ENCODE measurements around the gene RHOXF2B. TPM values are rescaled to one million over a fixed set of nuclear protein-coding genes. Genes with fewer than 3 reads are reported as not detected.

RHOXF2B gene
- polyA plus RNA-seq, 3 donors = 0.05 TPM; not detected in 2

GRCh38 chrX:120120223-120120622 is 42.7 kb upstream of the RHOXF2B start:
- no peak overlapping the region for H3K9ac ChIP-seq (ENCODE audit: insufficient read depth, low read length, poor library complexity, severe bottlenecking)
- no peak overlapping the region for H3K27ac Mint-ChIP-seq
- peaks cover 0 to 8% (median 2%) of the 10 kb centered on the region in 3 donors for H3K27me3 Mint-ChIP-seq (ENCODE audit: low read depth in 3 of 3)
- intact Hi-C loops (cut with micrococcal nuclease) = no loop called here
- peaks cover 0 to 8% (median 1%) of the 10 kb centered on the region in 7 donors for H3K9me3 Mint-ChIP-seq
- H3K4me1 Mint-ChIP-seq = peaks cover 5% of the 10 kb centered on the region
- no peak overlapping the region for H3K4me3 ChIP-seq (replicated peaks in 1 of 3; ENCODE audit: low read depth in 2 of 3, low read length in 3 of 3)
- H3K36me3 Mint-ChIP-seq = no peaks in the 10 kb centered on the region
- no peak for TF ChIP-seq CTCF (IDR thresholded peaks at IDR 0.05)
- no peak overlapping the region for H2AFZ ChIP-seq (ENCODE audit: insufficient read depth, low read depth, low read length, poor library complexity, severe bottlenecking)
- no peak for DNase-seq
- H3K9me3 ChIP-seq (replicated peaks in 1 of 2; ENCODE audit: control insufficient read depth in 1 of 2, insufficient read depth in 1 of 2, low read length in 2 of 2) = peaks cover 0 to 3% of the 10 kb centered on the region in 2 donors
- no peaks in the 10 kb centered on the region for H3K27me3 ChIP-seq (ENCODE audit: control insufficient read depth in 2 of 2, insufficient read depth in 2 of 2, low read length in 2 of 2)
- H3K79me2 ChIP-seq (ENCODE audit: insufficient read depth, low read length) = no peaks in the 10 kb centered on the region
- no peaks in the 10 kb centered on the region for H4K20me1 ChIP-seq (ENCODE audit: insufficient read depth, low read length)
- no peak overlapping the region for H3K4me3 Mint-ChIP-seq
- 96% methylated on average over 6 of the region's 12 CpGs for WGBS (ENCODE audit: insufficient coverage)
- H3K27ac ChIP-seq (ENCODE audit: low read depth in 1 of 2, low read length in 2 of 2) = no peak overlapping the region
- no peak overlapping the region for H3K4me2 ChIP-seq (replicated peaks; ENCODE audit: extremely low read depth, low read length, poor library complexity, severe bottlenecking)
- H3K4me1 ChIP-seq (ENCODE audit: control insufficient read depth in 1 of 2, insufficient read depth in 2 of 2, low read length in 2 of 2) = no peaks in the 10 kb centered on the region
- no peaks in the 10 kb centered on the region for H3K36me3 ChIP-seq (replicated peaks in 1 of 2; ENCODE audit: control insufficient read depth in 1 of 2, insufficient read depth in 2 of 2, low read length in 2 of 2)

- Mint-ChIP-seq H3K27me3 (ENCODE audit: low read depth in 3 of 3) (peaks cover 0 to 10% (median 2%) of the 10 kb centered on the region in 3 donors), H3K36me3 (no peaks in the 10 kb centered on the region), H3K27ac (no peak within 1 kb of the TSS), H3K4me1 (no peaks in the 10 kb centered on the region), H3K4me3 (no peak within 1 kb of the TSS), H3K9me3 (peaks cover 0 to 7% (median 0%) of the 10 kb centered on the region in 7 donors)
- Histone ChIP-seq H3K4me3 (replicated peaks in 1 of 3; ENCODE audit: low read depth in 2 of 3, low read length in 3 of 3) (no peak within 1 kb of the TSS), H3K9ac (ENCODE audit: insufficient read depth, low read length, poor library complexity, severe bottlenecking) (no peak within 1 kb of the TSS), H3K36me3 (replicated peaks in 1 of 2; ENCODE audit: control insufficient read depth in 1 of 2, insufficient read depth in 2 of 2, low read length in 2 of 2) (no peaks in the 10 kb centered on the region), H3K4me1 (ENCODE audit: control insufficient read depth in 1 of 2, insufficient read depth in 2 of 2, low read length in 2 of 2) (no peaks in the 10 kb centered on the region), H4K20me1 (ENCODE audit: insufficient read depth, low read length) (no peaks in the 10 kb centered on the region), H3K27me3 (ENCODE audit: control insufficient read depth in 2 of 2, insufficient read depth in 2 of 2, low read length in 2 of 2) (no peaks in the 10 kb centered on the region), H3K27ac (ENCODE audit: low read depth in 1 of 2, low read length in 2 of 2) (no peak within 1 kb of the TSS), H3K9me3 (replicated peaks in 1 of 2; ENCODE audit: control insufficient read depth in 1 of 2, insufficient read depth in 1 of 2, low read length in 2 of 2) (peaks cover 0 to 3% of the 10 kb centered on the region in 2 donors), H3K4me2 (replicated peaks; ENCODE audit: extremely low read depth, low read length, poor library complexity, severe bottlenecking) (no peak within 1 kb of the TSS), H3K79me2 (ENCODE audit: insufficient read depth, low read length) (no peaks in the 10 kb centered on the region), H2AFZ (ENCODE audit: insufficient read depth, low read depth, low read length, poor library complexity, severe bottlenecking) (no peak within 1 kb of the TSS)
- WGBS (ENCODE audit: insufficient coverage) = over 99% methylated on average over 23 of the region's 35 CpGs
- no peak for DNase-seq
- intact Hi-C loops (cut with micrococcal nuclease) = no loop called here
- TF ChIP-seq CTCF (IDR thresholded peaks at IDR 0.05) = no peak
Measured at GRCh38 chrX:120115438-120115963, 38.0 kb upstream of the RHOXF2B start, which contains the start of gene RHOXF1. Gene RHOXF1, minus strand, starts transcription at chrX:120115913. Its CDS starts 51 bp downstream, at chrX:120115862.
